Upper lobe of left lung (tissue), 4 donors: ENCODE measurements around the gene SZT2.

Experiments used
- POLR2A ChIP-seq, 4 donors: fragments of 450-650 bp; IDR thresholded peaks; one replicate each; pipeline ENCODE4 v1.5.1; 2016 to 2017; ENCODE audit warnings: antibody characterized with exemption in 4 of 4, mild to moderate bottlenecking in 2 of 4
- POLR2AphosphoS5 ChIP-seq, 2 donors: sonication (generic); formaldehyde crosslinking; IDR thresholded peaks; one replicate each; pipeline ENCODE4 v1.5.1; 2017; ENCODE audit warnings: antibody characterized with exemption in 2 of 2
- TF ChIP-seq, protein P1 (sequence below), 6 experiments: fragments of 450-650 bp in 4 of 6; fragments of 200-600 bp in 2 of 6; sonication (generic) in 2 of 6; IDR thresholded peaks; one replicate each; pipeline ENCODE4 v1.5.1; 2016 to 2019; ENCODE audit warnings: antibody characterized with exemption in 6 of 6

DNA sequence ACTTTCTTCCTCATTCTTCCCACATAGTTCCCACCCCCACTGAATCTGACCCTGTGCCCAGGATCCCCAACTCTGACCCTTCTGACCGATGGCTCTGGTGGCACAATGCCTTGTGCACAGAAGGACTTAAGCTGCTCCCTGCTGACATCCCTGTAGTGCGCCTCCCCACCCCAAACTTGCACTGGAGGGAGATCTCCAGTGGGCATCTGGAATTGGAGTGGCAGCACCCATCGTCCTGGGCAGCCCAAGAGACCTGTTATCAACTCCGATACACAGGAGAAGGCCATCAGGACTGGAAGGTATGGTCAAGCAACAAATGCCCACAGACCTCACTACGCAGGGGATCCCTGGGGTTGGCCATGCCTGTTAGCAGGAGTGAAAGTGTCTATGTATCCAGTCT lies 43.1 kb upstream of the SZT2 start:
- TF ChIP-seq, protein P1, sequence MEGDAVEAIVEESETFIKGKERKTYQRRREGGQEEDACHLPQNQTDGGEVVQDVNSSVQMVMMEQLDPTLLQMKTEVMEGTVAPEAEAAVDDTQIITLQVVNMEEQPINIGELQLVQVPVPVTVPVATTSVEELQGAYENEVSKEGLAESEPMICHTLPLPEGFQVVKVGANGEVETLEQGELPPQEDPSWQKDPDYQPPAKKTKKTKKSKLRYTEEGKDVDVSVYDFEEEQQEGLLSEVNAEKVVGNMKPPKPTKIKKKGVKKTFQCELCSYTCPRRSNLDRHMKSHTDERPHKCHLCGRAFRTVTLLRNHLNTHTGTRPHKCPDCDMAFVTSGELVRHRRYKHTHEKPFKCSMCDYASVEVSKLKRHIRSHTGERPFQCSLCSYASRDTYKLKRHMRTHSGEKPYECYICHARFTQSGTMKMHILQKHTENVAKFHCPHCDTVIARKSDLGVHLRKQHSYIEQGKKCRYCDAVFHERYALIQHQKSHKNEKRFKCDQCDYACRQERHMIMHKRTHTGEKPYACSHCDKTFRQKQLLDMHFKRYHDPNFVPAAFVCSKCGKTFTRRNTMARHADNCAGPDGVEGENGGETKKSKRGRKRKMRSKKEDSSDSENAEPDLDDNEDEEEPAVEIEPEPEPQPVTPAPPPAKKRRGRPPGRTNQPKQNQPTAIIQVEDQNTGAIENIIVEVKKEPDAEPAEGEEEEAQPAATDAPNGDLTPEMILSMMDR (IDR thresholded peaks at IDR 0.05) = no peak
- TF ChIP-seq POLR2A (IDR thresholded peaks at IDR 0.05) (no peak), POLR2AphosphoS5 (IDR thresholded peaks at IDR 0.05) (no peak)
